Measurements from ENCODE around the gene CD320.
"Not testable (repeated sequence)": the region's sequence is repeated elsewhere in the genome, so short reads cannot be mapped to it uniquely, and the experiment has no call there.

CD320 gene

DNA sequence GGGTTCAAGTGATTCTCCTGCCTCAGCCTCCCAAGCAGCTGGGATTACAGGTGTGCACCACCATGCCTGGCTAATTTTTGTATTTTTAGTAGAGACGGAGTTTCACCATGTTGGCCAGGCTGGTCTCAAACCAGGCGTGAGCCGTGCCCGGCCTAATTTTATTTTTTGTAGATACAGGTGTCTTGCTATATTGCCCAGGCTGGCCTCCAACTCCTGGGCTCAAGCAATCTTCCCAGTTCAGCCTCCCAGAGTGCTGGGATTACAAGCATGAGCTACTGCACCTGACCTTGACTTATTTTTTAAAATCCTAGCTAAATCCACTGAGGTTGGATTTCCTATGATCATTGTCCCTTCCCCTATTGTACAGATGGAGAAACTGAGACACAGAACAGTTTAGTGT is 33.3 kb upstream of the CD320 start:
- ChIA-PET CTCF (interaction anchor here (0.6 to 2.1 kb wide), 3 partner anchors 12 to 321 kb away, joined by 3 to 9 read pairs (median 6); no protein-coding TSS in a partner anchor), POLR2A (interaction anchor here (0.6 kb wide), 1 partner anchor 40 kb away, joined by 6 read pairs; no protein-coding TSS in a partner anchor)
- not testable (repeated sequence) for H3K9me3 ChIP-seq (ENCODE audit: control insufficient read depth, insufficient read depth, low read depth, low read length); H3K4me1 ChIP-seq (ENCODE audit: control insufficient read depth, insufficient read depth, low read length); H3K4me3 ChIP-seq (ENCODE audit: low read depth, low read length); H3K36me3 ChIP-seq (ENCODE audit: control insufficient read depth in 2 of 2, insufficient read depth in 1 of 2, low read length in 2 of 2); H3K27ac ChIP-seq (ENCODE audit: extremely low read depth, low read depth, low read length)
- TF ChIP-seq ZNF121 (tag by site-specific recombination; IDR thresholded peaks at IDR 0.05) = peak; percentile 89

DNA sequence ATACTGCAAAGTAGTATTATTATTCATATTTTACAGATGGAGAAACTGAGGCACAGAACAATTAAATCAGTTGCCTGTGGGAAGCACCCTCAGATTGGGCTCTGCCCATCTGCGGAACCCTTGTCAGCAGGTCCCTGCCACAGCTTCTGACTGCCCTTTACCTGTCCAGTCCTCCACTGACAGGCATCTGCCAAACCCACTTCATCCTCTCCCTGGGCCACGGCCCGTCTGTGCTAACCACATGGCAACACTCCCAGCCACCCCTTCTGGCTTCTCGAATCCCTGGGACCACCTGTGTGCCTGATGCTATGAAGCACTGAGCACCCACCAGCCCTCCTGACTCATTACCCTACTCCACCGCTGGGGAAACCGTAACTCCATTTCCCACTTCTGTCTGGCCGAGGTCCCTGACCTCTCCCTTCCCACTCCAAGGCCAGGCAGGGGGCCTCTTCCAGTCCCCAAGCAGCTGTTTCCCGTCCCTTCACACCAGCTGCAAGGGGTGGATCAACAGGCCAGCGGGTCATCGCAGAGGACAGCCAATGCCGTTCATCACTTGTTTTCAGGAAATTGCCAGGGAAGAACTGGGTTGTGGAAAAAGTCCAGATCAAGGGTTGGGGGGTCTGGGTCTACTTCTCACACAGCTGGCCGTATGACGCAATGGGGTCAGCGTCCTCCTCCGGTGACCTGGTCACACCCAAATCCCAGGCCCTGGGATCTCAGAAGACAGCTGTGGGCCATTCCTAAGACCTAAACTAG is 32.4 kb upstream of the CD320 start:
- Histone ChIP-seq H3K36me3 (ENCODE audit: control insufficient read depth in 2 of 2, insufficient read depth in 1 of 2, low read length in 2 of 2) (no peaks in the 10 kb centered on the region), H3K9me3 (ENCODE audit: control insufficient read depth, insufficient read depth, low read depth, low read length) (no peaks in the 10 kb centered on the region), H3K4me3 (ENCODE audit: low read depth, low read length) (no peak overlapping the region), H3K27ac (ENCODE audit: extremely low read depth, low read depth, low read length) (no peak overlapping the region), H3K4me1 (ENCODE audit: control insufficient read depth, insufficient read depth, low read length) (no peaks in the 10 kb centered on the region)
- TF ChIP-seq ZNF629 (tag by site-specific recombination; IDR thresholded peaks at IDR 0.05) (no peak), ZNF626 (tag by site-specific recombination; IDR thresholded peaks at IDR 0.05) (no peak), YY1 (tag by site-specific recombination; IDR thresholded peaks at IDR 0.05) (no peak), ZNF555 (tag by site-specific recombination; conservative IDR thresholded peaks at IDR 0.05) (no peak), ZFP3 (tag by site-specific recombination; IDR thresholded peaks at IDR 0.05; ENCODE audit: low read depth) (no peak), ZIC2 (tag by site-specific recombination; IDR thresholded peaks at IDR 0.05) (0 out of 2 replicates have a peak, but pooled peaks have one; percentile 6), RBAK (tag by site-specific recombination; IDR thresholded peaks at IDR 0.05) (no peak), ZNF335 (tag by site-specific recombination; conservative IDR thresholded peaks at IDR 0.05) (no peak), IKZF3 (tag by site-specific recombination; IDR thresholded peaks at IDR 0.05) (peak; percentile 37; the same call in 1 of the 2 replicates), ZNF843 (tag by site-specific recombination; IDR thresholded peaks at IDR 0.05) (no peak), ZNF585B (tag by site-specific recombination; IDR thresholded peaks at IDR 0.05) (no peak), SCRT2 (tag by site-specific recombination; IDR thresholded peaks at IDR 0.05) (peak; percentile 29; the same call in 1 of the 2 replicates), ZNF600 (tag by site-specific recombination; IDR thresholded peaks at IDR 0.05) (0 out of 2 replicates have a peak, but pooled peaks have one; percentile 38)
- TF ChIP-seq, protein P1, sequence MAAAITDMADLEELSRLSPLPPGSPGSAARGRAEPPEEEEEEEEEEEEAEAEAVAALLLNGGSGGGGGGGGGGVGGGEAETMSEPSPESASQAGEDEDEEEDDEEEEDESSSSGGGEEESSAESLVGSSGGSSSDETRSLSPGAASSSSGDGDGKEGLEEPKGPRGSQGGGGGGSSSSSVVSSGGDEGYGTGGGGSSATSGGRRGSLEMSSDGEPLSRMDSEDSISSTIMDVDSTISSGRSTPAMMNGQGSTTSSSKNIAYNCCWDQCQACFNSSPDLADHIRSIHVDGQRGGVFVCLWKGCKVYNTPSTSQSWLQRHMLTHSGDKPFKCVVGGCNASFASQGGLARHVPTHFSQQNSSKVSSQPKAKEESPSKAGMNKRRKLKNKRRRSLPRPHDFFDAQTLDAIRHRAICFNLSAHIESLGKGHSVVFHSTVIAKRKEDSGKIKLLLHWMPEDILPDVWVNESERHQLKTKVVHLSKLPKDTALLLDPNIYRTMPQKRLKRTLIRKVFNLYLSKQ (tag by site-specific recombination; IDR thresholded peaks at IDR 0.05; ENCODE audit: borderline replicate concordance) = no peak
- TF ChIP-seq, protein P2, sequence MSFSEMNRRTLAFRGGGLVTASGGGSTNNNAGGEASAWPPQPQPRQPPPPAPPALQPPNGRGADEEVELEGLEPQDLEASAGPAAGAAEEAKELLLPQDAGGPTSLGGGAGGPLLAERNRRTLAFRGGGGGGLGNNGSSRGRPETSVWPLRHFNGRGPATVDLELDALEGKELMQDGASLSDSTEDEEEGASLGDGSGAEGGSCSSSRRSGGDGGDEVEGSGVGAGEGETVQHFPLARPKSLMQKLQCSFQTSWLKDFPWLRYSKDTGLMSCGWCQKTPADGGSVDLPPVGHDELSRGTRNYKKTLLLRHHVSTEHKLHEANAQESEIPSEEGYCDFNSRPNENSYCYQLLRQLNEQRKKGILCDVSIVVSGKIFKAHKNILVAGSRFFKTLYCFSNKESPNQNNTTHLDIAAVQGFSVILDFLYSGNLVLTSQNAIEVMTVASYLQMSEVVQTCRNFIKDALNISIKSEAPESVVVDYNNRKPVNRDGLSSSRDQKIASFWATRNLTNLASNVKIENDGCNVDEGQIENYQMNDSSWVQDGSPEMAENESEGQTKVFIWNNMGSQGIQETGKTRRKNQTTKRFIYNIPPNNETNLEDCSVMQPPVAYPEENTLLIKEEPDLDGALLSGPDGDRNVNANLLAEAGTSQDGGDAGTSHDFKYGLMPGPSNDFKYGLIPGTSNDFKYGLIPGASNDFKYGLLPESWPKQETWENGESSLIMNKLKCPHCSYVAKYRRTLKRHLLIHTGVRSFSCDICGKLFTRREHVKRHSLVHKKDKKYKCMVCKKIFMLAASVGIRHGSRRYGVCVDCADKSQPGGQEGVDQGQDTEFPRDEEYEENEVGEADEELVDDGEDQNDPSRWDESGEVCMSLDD (tag by site-specific recombination; IDR thresholded peaks at IDR 0.05) = no peak
- CTCF ChIA-PET = interaction anchor here (0.6 to 2.1 kb wide), 3 partner anchors 13 to 70 kb away, joined by 5 to 9 read pairs (median 6); no protein-coding TSS in a partner anchor
- POLR2A ChIA-PET = interaction anchor here (0.7 kb wide), 3 partner anchors 19 to 35 kb away, joined by 3 to 4 read pairs (median 3); partner anchors contain the start of genes NDUFA7 and RPS28

DNA sequence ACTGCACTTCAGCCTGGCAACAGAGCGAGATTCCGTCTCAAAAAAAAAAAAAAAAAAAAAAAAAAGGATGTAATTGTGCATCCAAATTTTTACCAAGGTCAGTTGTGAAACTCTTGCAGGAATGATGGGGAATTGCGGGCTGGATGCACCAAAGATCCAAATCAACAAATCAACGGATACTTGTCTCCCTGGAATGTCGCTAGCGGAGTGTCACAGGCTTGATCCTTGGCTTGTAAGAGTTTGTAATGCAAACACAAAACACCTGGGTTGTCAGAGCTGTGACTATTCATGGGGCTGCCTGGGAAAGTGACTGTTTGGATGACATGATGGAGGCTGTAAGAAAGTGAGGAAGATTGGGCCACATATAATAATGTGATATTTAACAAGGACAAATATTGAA is 30.7 kb upstream of the CD320 start:
- ChIA-PET POLR2A (no interaction called here), CTCF (interaction anchor here (1.0 to 1.7 kb wide), 3 partner anchors 9 to 39 kb away, joined by 3 to 9 read pairs (median 3); no protein-coding TSS in a partner anchor)
- Histone ChIP-seq H3K4me1 (ENCODE audit: control insufficient read depth, insufficient read depth, low read length) (no peaks in the 10 kb centered on the region; the same call in 1 of the 2 replicates), H3K36me3 (ENCODE audit: control insufficient read depth in 2 of 2, insufficient read depth in 1 of 2, low read length in 2 of 2) (no peaks in the 10 kb centered on the region), H3K4me3 (ENCODE audit: low read depth, low read length) (no peak overlapping the region), H3K9me3 (ENCODE audit: control insufficient read depth, insufficient read depth, low read depth, low read length) (no peaks in the 10 kb centered on the region), H3K27ac (ENCODE audit: extremely low read depth, low read depth, low read length) (no peak overlapping the region)
- TF ChIP-seq, protein P3, sequence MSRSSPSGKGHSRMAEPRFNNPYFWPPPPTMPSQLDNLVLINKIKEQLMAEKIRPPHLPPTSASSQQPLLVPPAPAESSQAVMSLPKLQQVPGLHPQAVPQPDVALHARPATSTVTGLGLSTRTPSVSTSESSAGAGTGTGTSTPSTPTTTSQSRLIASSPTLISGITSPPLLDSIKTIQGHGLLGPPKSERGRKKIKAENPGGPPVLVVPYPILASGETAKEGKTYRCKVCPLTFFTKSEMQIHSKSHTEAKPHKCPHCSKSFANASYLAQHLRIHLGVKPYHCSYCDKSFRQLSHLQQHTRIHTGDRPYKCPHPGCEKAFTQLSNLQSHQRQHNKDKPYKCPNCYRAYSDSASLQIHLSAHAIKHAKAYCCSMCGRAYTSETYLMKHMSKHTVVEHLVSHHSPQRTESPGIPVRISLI (tag by site-specific recombination; IDR thresholded peaks at IDR 0.05) = 0 out of 2 replicates have a peak, but pooled peaks have one; percentile 28
- TF ChIP-seq GFI1B (tag by site-specific recombination; IDR thresholded peaks at IDR 0.05) (no peak), ZBTB48 (tag by site-specific recombination; IDR thresholded peaks at IDR 0.05) (no peak)
